Dermis blood vessel endothelial cell (primary cell): Measurements from ENCODE around the gene ICE2. TPM values are rescaled to one million over a fixed set of nuclear protein-coding genes. Genes with fewer than 3 reads are reported as not detected.

ENCODE experiments used
- DNase-seq: peaks from one replicate; pipeline ENCODE4 v3.0.0; 2010
- total RNA-seq: library from RNA; depleted of rRNA; stranded (reverse); fragments of >200 nt; gene quantifications from 2 replicates; pipeline ENCODE4 v1.2.3, GENCODE V29; 2014

The ICE2 gene
- total RNA-seq, 1 donor from 2014 or later, result 30.8 TPM

DNA sequence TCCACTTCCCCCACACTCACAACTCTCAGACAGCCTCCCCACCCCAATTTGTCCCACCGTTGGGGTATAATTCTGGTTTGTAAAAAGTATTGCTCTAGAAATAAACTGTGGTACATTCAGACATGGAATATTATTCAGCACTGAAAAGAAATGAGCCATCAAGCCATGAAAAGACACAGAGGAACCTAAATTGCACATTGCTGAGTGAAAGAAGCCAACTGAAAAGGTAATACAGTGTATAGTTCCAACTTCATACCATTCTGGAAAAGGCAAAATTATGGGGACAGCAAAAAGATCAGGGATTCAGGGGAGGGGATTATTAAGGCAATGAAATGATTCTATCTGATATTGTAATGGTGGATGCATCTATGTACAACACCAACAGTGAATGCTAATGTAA lies 91.6 kb downstream of the ICE2 start:
- no peak for DNase-seq

DNA sequence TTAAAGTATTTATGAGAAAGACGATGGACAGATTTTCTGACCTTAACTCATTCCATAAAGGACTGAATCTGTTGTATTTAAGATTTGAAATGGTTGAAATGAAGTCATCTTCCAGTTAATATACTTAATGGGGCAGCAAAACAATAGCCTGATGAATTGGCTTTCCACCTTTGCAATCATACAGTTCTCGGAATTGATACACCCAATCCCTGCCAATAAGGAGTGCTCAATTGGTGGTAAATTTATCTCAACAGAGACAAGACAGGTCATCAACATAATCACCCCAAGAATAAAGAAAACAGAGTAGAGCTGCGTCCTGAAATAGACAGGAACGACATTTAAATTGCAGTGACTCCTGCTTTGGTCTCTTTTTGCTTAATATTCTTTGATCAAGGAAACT lies 92.3 kb downstream of the ICE2 start:
- DNase-seq, result peak; percentile 21

DNA sequence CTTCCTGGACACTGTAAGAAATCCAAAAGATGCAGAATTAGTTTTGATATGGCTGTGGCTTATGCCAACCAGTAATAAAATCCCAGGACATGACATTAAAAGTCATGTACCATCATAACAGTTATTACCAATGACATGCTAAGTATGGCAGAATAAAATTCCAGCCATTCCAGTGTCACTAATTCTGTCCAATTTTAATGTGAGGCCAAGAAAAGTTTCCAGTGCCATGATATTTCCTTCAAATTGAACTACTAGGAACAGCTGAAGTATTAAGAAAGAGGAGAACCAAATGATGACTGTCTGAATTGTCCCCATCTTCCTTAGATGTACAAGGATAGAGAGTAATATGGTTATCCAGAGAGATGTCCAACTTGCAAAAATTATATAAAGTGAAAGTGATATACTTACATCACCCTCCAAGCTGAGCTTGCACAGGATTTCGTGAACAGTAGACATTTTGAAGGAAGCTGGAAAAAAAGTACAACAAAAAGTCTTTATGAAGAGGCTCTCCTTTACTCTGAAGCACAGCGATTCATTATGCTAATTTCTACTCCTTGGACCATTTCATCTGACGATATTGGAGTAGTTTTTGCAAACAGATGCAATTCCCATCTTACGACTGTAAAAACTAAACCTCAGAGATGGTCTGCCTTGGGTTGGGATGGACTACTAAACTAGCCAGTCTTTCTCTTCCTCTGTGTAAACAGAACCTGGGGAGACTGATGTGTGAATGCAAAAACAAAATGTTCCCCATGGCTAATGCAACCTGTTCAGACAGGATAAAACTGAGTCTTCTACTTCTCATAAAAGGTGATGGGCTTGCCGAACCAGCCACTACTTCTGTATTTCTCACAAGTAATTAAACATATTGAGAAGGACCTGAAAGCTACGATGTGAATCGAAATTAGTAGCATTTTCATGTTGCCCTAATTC lies 93.1 kb downstream of the ICE2 start:
- DNase-seq, result no peak

DNA sequence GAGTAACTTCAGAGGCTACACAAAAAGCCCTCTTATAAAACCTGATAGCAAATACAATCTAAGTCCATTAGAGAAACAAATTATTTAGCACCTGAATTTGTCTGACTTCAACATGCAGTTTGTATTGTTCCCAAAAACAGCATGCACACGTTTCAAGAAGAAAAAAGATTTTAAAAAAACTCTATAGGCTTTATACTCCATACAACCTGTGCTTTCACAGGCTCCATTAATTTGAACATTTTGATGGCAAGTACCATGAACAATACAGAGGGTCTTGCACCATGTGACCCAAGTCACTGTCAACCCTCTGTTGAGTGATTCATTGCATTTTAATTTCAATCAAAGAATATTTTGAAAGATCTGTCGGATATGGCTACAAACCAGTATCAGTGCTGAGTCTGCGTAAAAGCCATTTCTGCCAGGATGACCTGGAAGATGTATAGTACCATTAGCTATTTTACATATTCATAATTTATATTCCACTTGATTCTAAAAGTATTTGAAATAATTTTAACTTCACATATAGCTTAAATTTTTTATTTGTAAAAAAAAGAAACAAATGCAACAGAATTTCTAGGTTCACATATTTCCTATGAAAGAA lies 94.3 kb downstream of the ICE2 start:
- DNase-seq, result no peak

DNA sequence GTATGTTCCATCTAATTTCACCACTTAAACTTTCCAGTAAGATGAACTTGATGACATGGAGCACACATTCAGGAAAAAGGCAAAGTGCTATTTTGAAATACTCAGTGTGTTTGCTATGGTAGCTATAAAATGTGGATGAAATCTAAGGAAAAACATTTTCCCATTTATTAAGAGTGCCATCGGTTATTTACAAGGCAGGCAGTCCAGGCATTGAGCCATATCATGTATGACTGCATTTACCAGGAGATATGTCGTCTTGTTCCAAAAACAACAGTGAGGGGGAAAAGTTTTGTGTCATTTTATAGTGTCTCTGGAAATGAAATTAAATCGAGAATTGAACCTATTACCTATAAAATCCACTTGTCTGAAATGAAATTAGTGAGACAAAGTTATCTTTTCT lies 94.9 kb downstream of the ICE2 start:
- DNase-seq, result peak; percentile 47

DNA sequence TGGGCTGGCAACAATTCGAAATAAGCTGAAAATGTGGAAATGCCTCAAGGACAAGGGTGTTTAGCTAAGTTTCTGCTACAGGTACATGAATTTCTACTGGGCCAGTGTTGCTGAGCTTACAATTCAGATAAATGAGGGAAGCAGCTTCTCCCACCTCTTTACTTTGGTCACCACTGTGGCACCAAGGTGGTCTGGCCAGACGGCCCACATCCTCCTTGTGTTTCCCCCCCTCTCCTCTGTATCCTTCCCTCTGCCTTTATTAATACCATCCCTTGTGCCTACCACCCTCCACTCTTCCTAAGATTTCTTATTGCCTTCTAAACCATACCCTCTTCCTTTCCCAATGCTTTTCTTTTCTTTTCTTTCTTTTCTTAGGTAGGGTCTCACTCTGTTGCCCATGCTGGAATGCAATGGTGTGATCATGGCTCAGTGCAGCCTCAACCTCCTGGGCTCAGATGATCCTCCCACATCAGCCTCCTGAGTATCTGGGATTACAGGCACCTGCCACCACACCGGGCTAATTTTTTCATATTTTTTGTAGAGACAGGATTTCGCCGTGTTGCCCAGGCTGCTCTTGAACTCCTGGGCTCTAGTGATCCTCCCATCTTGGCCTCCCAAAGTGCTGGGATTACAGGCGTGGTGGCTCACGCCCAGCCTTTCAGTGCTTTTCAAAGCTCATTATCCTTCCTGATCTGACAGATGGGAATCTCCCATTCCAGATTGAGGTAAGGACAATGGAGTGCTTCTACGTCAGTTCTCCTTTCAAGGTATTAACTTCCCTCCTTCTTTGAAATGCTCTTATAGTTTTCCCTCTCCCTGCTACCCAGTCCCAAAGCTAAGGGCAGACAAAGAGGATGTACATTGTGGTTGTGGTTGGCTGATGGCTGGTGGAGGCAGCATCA lies 95.9 kb downstream of the ICE2 start:
- DNase-seq, result no peak

DNA sequence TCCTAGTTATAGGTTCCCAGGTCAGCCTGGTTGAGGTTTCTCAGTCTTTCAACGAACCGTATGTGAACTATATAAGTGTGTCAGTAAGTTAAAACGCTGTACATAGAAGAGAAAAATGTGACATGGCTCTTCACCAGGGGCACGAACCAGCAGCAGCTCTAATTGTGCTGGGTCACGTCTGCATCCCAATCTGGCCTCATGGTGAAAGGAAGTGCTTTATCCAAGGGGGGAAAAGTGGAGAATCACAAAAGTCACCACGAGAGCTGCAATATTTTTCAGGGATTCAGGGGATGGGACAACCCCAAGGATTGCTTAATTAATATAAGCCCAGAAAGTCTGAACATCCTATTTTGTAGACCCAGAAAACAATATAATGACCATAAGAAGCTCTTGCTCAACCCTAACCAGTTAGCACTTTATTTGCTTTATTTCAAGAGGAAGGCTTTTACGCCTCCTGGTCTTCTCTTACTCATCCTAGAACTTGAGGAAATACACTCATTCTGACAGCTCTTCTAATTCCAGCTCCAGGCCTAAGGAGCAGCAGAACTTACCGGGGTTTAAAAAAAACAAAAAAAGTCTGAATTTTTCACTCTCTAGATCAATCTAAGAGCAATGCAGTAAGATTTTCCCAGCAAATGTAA lies 97.7 kb downstream of the ICE2 start:
- DNase-seq, result peak; percentile 58

DNA sequence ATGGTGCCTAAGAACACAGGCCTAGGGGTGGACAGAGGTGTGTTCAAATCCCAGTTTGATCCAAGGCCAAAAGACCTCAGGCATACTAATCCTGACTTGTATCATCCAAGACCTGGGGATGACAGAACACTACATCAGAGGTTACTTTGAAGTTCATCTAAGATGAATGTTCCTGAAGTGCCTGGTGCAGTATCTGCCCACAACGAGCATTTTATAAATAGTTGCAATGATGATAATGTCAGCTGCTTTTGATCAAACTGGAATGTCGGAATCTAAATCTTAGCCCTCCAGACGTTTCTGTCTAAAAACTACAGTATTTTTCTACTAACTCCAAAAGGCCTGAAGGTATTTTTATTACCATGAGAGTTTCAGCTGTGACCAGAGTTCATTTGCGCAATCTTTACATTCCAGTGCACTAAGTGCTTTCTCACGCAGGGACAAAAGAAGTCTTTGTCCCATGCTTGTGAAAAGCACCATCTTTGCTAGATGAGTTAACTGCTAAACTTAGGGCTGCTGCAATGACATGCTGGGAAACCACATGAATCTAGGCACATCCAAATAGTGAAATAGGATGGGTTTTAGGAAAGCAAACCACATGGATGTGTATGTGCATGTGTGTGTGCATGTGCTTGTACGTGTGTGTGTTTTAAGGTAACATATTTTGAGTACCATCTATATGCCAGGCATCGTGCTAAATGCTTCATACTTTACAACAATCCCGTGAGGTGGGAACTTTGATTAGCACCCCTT lies 99.2 kb downstream of the ICE2 start:
- DNase-seq, result no peak

DNA sequence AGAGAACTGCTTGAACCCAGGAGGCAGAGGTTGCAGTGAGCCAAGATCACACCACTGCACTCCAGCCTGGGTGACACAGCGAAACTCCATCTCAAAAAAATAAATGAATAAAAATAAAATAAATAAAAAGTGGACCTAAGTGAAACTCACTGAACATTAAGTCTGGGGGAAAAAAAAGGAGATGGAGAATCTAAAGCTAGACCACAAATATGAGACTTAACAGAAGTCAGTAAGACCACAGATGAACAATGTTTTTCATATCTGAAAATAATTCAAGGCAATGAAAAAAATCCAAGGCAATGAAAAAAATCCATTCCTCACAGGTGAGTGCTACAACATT lies 99.8 kb downstream of the ICE2 start:
- no peak for DNase-seq

DNA sequence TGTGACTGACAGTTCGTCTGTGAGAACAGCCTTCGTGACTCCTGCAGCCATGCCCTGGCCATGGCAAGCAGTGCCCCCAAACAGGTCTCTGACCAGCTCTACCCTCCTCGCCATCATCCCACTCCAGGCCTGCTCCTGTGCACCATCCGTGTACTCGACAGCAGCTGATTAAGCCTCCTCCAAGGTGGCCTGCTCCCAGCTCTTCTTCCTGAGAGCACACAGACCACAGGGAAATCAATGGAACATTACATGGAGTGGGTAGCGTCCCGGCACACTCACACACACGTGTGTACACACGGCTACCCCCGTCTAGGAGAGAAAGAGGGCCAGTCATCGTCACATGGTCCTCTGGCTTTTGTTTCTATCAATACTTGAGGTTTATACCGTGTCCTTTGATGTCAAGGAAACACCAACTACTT lies 102.3 kb downstream of the ICE2 start:
- peak; percentile 63 for DNase-seq

DNA sequence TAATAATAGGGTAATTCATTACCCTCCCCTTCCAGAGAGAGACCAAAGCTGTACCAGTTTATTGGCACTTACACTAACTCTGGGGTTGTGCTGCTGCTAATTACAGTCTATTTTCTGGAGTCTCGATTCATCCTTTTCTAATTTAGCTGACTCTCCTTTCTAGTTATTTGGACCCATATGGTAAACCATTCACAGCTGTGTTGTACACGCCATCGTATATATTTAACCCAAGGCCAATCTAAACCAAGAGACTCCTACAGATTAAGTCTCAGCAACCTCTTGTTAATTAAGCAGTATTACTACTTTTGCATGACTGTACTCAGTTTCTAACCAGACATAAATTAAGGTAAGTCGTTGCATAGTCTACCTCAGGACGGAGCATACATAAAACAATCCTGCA lies 103.6 kb downstream of the ICE2 start:
- no peak for DNase-seq

DNA sequence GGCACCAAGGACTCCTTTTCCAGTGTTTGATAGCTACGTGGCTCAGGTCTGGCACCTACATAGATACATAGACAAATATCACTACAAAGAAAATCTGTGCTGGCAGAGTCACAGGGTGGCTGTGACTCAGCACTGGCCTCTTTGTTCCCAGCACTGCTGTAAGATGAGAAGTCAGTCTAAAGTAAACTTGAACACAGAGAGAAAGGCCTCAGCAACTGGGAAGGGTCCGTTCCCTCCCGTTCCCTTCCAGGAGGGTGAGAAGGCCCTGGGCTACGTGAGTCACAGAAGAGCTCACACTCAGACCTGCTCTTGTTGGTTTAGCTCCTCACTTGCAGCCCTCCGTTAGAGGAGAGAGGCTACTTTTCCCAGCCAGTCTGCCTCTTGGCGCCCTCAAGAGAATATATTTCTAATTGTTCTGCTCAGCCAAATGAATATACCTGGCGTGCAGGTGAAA lies 104.3 kb downstream of the ICE2 start:
- peak; percentile 95 for DNase-seq

DNA sequence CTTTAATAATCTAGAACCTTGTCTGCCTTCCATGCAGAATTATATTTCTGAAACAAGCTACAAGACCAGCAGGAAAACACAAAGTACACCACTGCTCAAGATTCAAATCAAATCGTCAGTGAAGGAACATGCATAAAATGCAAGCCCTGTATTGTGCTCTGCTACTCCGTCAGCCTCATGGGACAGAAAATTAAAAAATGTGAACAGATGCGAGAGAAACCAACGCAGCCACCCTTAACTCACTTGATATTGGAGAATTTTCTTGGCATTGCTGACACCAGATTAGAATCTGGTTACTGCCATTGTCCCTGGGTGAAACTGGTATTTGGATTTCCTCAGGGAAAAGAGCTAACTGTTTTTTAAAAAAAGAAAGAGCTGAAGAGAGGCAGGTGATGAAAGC lies 104.7 kb downstream of the ICE2 start:
- DNase-seq, result no peak

DNA sequence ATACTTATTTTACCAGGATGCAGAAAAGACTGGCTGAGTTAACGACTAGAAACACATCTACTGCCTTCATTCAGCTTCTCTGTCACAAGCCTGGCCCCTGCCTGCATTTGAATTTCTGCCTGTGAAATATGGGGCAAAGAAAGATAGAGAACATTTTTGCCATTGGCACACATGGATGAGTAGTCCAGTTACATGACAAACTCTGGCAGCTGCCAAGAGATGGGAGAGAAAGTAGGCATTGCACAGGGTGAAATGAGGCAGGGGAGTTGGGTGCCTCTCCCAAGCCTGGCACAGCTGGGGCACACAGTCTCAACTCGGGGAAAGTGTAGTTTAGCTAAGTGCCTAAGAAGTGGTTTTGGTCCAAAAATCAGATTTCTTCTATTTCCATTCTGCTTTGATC lies 105.2 kb downstream of the ICE2 start:
- no peak for DNase-seq

DNA sequence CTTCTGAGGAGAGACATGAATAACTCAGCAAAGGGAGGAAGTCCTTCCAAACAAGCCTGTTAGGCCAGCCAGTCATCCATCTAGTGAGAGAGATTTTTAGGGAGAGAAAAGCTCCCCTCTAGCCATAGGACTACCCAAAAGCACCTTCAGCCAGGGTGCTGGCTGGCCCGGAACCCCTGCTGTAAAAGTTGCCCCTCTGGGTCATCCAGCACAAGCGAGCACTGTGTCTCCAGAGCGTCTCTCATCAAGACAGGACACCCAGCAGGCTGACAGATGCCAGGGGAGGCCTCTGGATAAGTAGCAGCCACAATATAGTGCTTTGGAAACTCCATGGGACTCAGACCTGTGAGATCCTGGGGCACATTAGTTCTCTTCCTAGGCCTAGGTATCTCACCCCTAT lies 105.6 kb downstream of the ICE2 start:
- no peak for DNase-seq

DNA sequence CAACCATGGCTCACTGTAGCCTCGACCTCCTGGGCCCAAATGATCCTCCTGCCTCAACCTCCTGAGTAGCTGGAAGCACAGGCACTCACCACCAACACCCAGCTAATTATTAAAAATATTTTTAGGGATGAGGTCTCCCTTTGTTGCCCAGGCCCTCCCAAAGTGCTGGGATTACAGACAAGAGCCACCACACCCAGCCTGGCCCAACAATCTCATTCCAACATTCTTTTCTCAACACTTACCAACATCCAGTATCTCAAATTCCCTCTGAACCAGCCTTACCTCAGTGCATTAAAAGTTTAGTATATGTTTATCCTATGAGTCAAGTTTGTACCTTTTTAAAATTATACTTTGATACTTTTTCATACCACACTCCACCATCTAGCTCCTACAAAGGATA lies 106.2 kb downstream of the ICE2 start:
- DNase-seq, result no peak

DNA sequence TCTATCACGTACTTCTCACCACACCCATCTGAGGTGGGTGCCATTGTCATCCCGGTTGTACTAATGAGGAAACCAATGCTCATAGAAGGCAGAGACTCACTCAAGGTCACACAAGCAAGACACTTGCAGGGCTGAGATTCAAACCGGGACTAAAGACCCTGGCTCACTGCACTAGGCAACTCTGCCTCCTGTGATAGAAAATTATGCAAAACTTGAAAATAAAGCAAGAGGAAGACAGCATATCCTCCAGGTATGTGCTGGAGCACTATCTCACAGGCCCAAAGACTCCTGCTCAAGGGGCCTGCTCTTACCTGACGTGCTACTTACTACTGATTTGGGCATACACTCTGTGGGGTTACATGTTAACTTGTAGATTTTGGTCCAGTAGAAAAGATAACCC lies 106.7 kb downstream of the ICE2 start:
- no peak for DNase-seq

DNA sequence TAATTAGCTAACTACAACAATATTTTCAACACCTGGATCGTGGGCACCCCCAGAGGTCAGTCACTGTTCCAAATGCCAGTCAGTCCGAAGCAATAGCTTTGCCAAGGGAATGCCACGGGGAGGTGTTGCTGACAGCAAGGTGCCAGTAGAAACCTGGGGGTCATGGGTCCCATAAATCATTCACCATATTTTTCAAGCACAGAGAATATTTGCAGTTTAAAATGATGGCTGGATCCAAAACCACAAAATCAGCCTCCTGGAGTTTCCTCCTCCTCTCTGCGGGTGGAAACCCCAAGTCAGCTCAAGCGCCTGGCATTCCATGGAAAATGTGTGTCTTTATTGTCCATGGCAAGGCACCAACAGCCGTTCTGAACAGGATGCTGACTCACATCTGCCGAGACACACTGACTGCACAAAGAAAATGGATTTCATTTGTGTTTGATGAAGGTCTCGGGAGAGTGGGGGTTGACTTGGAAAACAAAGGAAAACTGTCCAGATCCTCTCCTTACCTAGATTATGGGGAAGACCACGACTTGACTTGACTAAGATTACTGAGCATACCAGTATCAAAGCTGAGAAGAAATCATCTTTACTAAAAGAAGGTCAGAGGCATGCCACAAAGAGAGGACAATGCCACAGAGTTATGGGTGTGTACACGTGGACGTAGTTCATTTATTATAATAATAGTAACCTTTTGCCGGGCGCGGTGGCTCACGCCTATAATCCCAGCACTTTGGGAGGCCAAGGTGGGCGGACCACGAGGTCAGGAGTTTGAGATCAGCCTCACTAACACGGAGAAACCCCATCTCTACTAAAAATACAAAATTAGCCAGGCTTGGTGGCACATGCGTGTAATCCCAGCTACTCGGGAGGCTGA lies 107.5 kb downstream of the ICE2 start:
- DNase-seq, result peak; percentile 99

DNA sequence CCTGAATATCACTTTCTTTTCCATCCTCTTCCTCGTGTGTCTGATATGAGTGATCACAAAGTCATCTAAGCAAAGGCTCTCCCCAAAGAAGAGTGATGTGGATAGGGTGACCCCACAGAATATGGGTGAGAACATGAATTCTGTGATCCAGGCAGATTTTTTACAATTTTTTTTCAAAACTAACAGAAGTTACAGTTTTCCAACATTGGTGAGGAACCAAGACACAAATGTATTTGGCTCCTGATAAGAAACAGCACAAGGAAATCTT lies 108.1 kb downstream of the ICE2 start:
- DNase-seq, result no peak

DNA sequence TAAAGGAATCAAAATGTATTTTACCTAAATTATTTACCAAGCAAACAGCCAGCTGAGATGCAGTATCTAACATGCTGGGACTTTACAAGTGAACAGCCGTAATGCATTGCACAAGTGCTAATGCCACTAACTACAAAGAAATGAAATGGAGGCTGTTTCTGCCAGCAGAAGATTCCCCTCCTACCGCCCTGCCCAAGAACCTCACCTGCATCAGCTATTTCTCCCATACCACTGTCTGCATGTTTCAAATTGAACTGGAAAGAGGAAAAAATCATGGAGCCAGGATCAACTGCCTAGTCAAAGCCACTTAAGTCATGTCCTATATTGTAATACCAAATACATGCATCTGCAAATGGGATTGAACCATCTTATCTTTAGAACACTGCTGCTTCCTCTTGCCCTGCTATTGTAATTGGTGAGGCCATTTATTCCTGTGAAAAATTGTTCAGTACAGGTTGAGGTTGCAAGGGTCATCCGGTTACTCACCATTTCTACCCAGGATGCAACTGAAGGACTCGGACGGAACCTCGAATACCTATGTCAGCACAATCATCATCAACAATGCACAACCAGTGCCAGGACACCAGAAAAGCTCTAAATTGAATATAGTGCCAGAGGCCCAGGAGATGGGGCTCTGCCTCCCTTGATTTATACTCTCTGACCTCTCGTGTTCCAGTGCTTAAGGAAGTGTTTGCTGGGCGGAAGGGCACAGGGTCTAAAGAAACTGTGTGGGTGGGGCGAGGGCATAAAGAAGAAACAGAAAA lies 108.7 kb downstream of the ICE2 start:
- DNase-seq, result peak; percentile 100
